HL-60 (cell line): ENCODE data around the gene SH3RF3.
"Not testable (repeated sequence)": the region's sequence is repeated elsewhere in the genome, so short reads cannot be mapped to it uniquely, and the experiment has no call there.

Experiments used
- DNase-seq, 2 experiments: peaks; one replicate each; pipeline ENCODE4 v3.0.0-alpha.2; 2010 to 2020; ENCODE audit warnings: low read depth in 1 of 2, low spot score in 1 of 2
- H3K27ac ChIP-seq: fragments of 250-450 bp; sonication (Bioruptor Pico); replicated peaks from 2 replicates; pipeline ENCODE4 v1.5.1; 2020; ENCODE audit warnings: mild to moderate bottlenecking, moderate library complexity
- H3K27me3 ChIP-seq: fragments of 250-450 bp; sonication (Bioruptor Pico); 2 replicates; pipeline ENCODE4 v1.5.1; 2021; ENCODE audit warnings: mild to moderate bottlenecking, moderate library complexity; ENCODE audit not compliant: insufficient read depth, poor library complexity, severe bottlenecking
- H3K4me3 ChIP-seq: replicated peaks from 2 replicates; pipeline ENCODE4 v1.5.1; 2011; ENCODE audit warnings: mild to moderate bottlenecking, control low read depth, low read length; ENCODE audit not compliant: insufficient read depth
- CTCF ChIP-seq: IDR thresholded peaks from one replicate; pipeline ENCODE4 v1.5.1; 2011; ENCODE audit warnings: low read length, control low read depth, inconsistent platforms; ENCODE audit not compliant: insufficient read depth
- GABPA ChIP-seq: IDR thresholded peaks from 2 replicates; pipeline ENCODE4 v1.6.1; 2012; ENCODE audit warnings: low read depth
- POLR2AphosphoS5 ChIP-seq: IDR thresholded peaks from 2 replicates; pipeline ENCODE4 v1.6.1; 2012; ENCODE audit warnings: low read depth
- REST ChIP-seq: IDR thresholded peaks from 2 replicates; pipeline ENCODE4 v1.6.1; 2012; ENCODE audit warnings: low read depth; ENCODE audit not compliant: insufficient replicate concordance
- SPI1 ChIP-seq: IDR thresholded peaks from 2 replicates; pipeline ENCODE4 v1.6.1; 2012; ENCODE audit warnings: low read depth, mild to moderate bottlenecking, borderline replicate concordance

The SH3RF3 gene

GRCh38 chr2:109535217-109535946 is 406.4 kb downstream of the SH3RF3 start:
- H3K4me3 ChIP-seq, result no peak overlapping the region
- no peak for DNase-seq
- H3K27ac ChIP-seq, result no peak overlapping the region
- TF ChIP-seq CTCF (no peak), POLR2AphosphoS5 (no peak), GABPA (no peak), REST (no peak), SPI1 (no peak)
- peaks cover 9% of the 10 kb centered on the region for H3K27me3 ChIP-seq

GRCh38 chr2:109536556-109536955 is 407.6 kb downstream of the SH3RF3 start:
- not testable (repeated sequence) for H3K27ac ChIP-seq, H3K4me3 ChIP-seq, DNase-seq
- H3K27me3 ChIP-seq, result peaks cover 12% of the 10 kb centered on the region

GRCh38 chr2:109537565-109538222 is 408.7 kb downstream of the SH3RF3 start:
- Histone ChIP-seq H3K4me3 (no peak overlapping the region), H3K27me3 (peaks cover 7% of the 10 kb centered on the region), H3K27ac (no peak overlapping the region)
- DNase-seq, result no peak
- TF ChIP-seq GABPA (no peak), REST (no peak), POLR2AphosphoS5 (no peak), CTCF (no peak), SPI1 (no peak)

- TF ChIP-seq SPI1, result no peak
- no peak for TF ChIP-seq CTCF
- TF ChIP-seq POLR2AphosphoS5, result no peak
- H3K4me3 ChIP-seq, result no peak overlapping the region
- no peak for DNase-seq
- peaks cover 7% of the 10 kb centered on the region for H3K27me3 ChIP-seq
- H3K27ac ChIP-seq, result no peak overlapping the region
Observed at GRCh38 chr2:109538546-109538945, 409.5 kb downstream of the SH3RF3 start.
